Measurements from ENCODE around the gene CACNA1S.
A peak's percentile ranks its signal among the peaks of the same experiment; 100 is the strongest.

The CACNA1S gene

GRCh38 chr1:201090541-201090940, 21.7 kb downstream of the CACNA1S start:
- no peak for TF ChIP-seq CTCF (IDR thresholded peaks at IDR 0.05)
- no peaks in the 10 kb centered on the region for H3K36me3 ChIP-seq
- H3K9me3 ChIP-seq = no peaks in the 10 kb centered on the region
- H3K4me1 ChIP-seq = no peaks in the 10 kb centered on the region
- no peak overlapping the region for H3K27ac ChIP-seq
- DNase-seq = no peak
- intact Hi-C loops (cut with DNase I; ENCODE audit: low total_unique reads) = no loop called here
- H3K4me3 ChIP-seq = no peak overlapping the region
- peaks cover 0 to 17% of the 10 kb centered on the region in 2 donors for H3K27me3 ChIP-seq

- H3K4me1 ChIP-seq = no peaks in the 10 kb centered on the region
- no peaks in the 10 kb centered on the region for H3K36me3 ChIP-seq
- H3K9me3 ChIP-seq = no peaks in the 10 kb centered on the region
- H3K27ac ChIP-seq = no peak overlapping the region
- DNase-seq = no peak
- intact Hi-C loops (cut with DNase I; ENCODE audit: low total_unique reads) = no loop called here
- no peak overlapping the region for H3K4me3 ChIP-seq
- peaks cover 0 to 22% of the 10 kb centered on the region in 2 donors for H3K27me3 ChIP-seq
- no peak for TF ChIP-seq CTCF (IDR thresholded peaks at IDR 0.05)
Measured at GRCh38 chr1:201089596-201089995, 22.6 kb downstream of the CACNA1S start.

- H3K9me3 ChIP-seq = no peaks in the 10 kb centered on the region
- H3K27ac ChIP-seq = no peak overlapping the region
- no peaks in the 10 kb centered on the region for H3K4me1 ChIP-seq
- TF ChIP-seq CTCF (IDR thresholded peaks at IDR 0.05) = no peak
- DNase-seq = no peak
- no peaks in the 10 kb centered on the region for H3K36me3 ChIP-seq
- H3K27me3 ChIP-seq = peaks cover 0 to 22% of the 10 kb centered on the region in 2 donors
- no peak overlapping the region for H3K4me3 ChIP-seq
- intact Hi-C loops (cut with DNase I; ENCODE audit: low total_unique reads) = no loop called here
Measured at GRCh38 chr1:201088901-201089525, 23.2 kb downstream of the CACNA1S start.

GRCh38 chr1:201088395-201088794, 23.8 kb downstream of the CACNA1S start:
- Histone ChIP-seq H3K4me3 (no peak overlapping the region), H3K9me3 (no peaks in the 10 kb centered on the region), H3K4me1 (no peaks in the 10 kb centered on the region), H3K27ac (no peak overlapping the region), H3K27me3 (peaks cover 0 to 22% of the 10 kb centered on the region in 2 donors), H3K36me3 (no peaks in the 10 kb centered on the region)
- DNase-seq = no peak
- intact Hi-C loops (cut with DNase I; ENCODE audit: low total_unique reads) = no loop called here
- TF ChIP-seq CTCF (IDR thresholded peaks at IDR 0.05) = no peak

GRCh38 chr1:201085902-201086735, 26.1 kb downstream of the CACNA1S start:
- DNase-seq = peak in 1 of 2 donors; percentile 52
- no peaks in the 10 kb centered on the region for H3K36me3 ChIP-seq
- no peak overlapping the region for H3K4me3 ChIP-seq
- no peak overlapping the region for H3K27ac ChIP-seq
- no peaks in the 10 kb centered on the region for H3K9me3 ChIP-seq
- no peaks in the 10 kb centered on the region for H3K4me1 ChIP-seq
- H3K27me3 ChIP-seq = peaks cover 0 to 14% of the 10 kb centered on the region in 2 donors
- peak; percentile 52 to 53 for TF ChIP-seq CTCF (IDR thresholded peaks at IDR 0.05)
- intact Hi-C loops (cut with DNase I; ENCODE audit: low total_unique reads) = loop anchor here (2.0 kb wide), 1 partner anchor 29 kb away; no protein-coding TSS in a partner anchor
